ENCODE measurements around the gene PTPN7.

PTPN7 gene

GRCh38 chr1:202160377-202160940 is at the start of gene PTPN7:
PTPN7 (minus strand) TSS chr1:202160602; CDS start chr1:202159402, 1,200 bp downstream.
- no peak within 1 kb of the TSS for H3K27ac ChIP-seq (ENCODE audit: low read length)
- no CpG with 5 or more reads among the region's 17 CpGs for WGBS (ENCODE audit: insufficient coverage, insufficient read length)

GRCh38 chr1:202208351-202208857 is 48.0 kb upstream of the PTPN7 start:
- Histone ChIP-seq H3K27me3 (ENCODE audit: control insufficient read depth, insufficient read depth, low read length) (no peaks in the 10 kb centered on the region), H3K4me3 (ENCODE audit: low read length) (no peak overlapping the region), H3K4me1 (ENCODE audit: control insufficient read depth, insufficient read depth, low read length) (no peaks in the 10 kb centered on the region), H3K9me3 (ENCODE audit: control insufficient read depth, insufficient read depth, low read length) (no peaks in the 10 kb centered on the region), H3K27ac (ENCODE audit: low read length) (no peak overlapping the region), H3K36me3 (ENCODE audit: control insufficient read depth, insufficient read depth, low read length) (no peaks in the 10 kb centered on the region)
- DNase-seq (ENCODE audit: low read depth, low spot score) = no peak
- no CpG with 5 or more reads among the region's 11 CpGs for WGBS (ENCODE audit: insufficient coverage, insufficient read length)

More at GRCh38 chr1:202160377-202160940, at the start of gene PTPN7:
- Histone ChIP-seq H3K27me3 (ENCODE audit: control insufficient read depth, insufficient read depth, low read length) (no peaks in the 10 kb centered on the region), H3K4me3 (ENCODE audit: low read length) (no peak within 1 kb of the TSS), H3K36me3 (ENCODE audit: control insufficient read depth, insufficient read depth, low read length) (no peaks in the 10 kb centered on the region; the same call in 1 of the 2 replicates), H3K4me1 (ENCODE audit: control insufficient read depth, insufficient read depth, low read length) (peaks cover 6% of the 10 kb centered on the region), H3K9me3 (ENCODE audit: control insufficient read depth, insufficient read depth, low read length) (no peaks in the 10 kb centered on the region)
- no peak for DNase-seq (ENCODE audit: low read depth, low spot score)

GRCh38 chr1:202207292-202207691 is 46.9 kb upstream of the PTPN7 start:
- Histone ChIP-seq H3K36me3 (ENCODE audit: control insufficient read depth, insufficient read depth, low read length) (no peaks in the 10 kb centered on the region), H3K4me1 (ENCODE audit: control insufficient read depth, insufficient read depth, low read length) (no peaks in the 10 kb centered on the region), H3K27me3 (ENCODE audit: control insufficient read depth, insufficient read depth, low read length) (no peaks in the 10 kb centered on the region), H3K9me3 (ENCODE audit: control insufficient read depth, insufficient read depth, low read length) (no peaks in the 10 kb centered on the region), H3K27ac (ENCODE audit: low read length) (no peak overlapping the region), H3K4me3 (ENCODE audit: low read length) (no peak overlapping the region)
- no peak for DNase-seq (ENCODE audit: low read depth, low spot score)
- no CpG with 5 or more reads among the region's 1 CpG for WGBS (ENCODE audit: insufficient coverage, insufficient read length)

- Histone ChIP-seq H3K27me3 (ENCODE audit: control insufficient read depth, insufficient read depth, low read length) (no peaks in the 10 kb centered on the region), H3K36me3 (ENCODE audit: control insufficient read depth, insufficient read depth, low read length) (no peaks in the 10 kb centered on the region), H3K27ac (ENCODE audit: low read length) (no peak overlapping the region), H3K4me1 (ENCODE audit: control insufficient read depth, insufficient read depth, low read length) (no peaks in the 10 kb centered on the region; the same call in 1 of the 2 replicates), H3K4me3 (ENCODE audit: low read length) (no peak overlapping the region), H3K9me3 (ENCODE audit: control insufficient read depth, insufficient read depth, low read length) (no peaks in the 10 kb centered on the region)
- DNase-seq (ENCODE audit: low read depth, low spot score) = no peak
- 83% methylated on average over 3 of the region's 5 CpGs for WGBS (ENCODE audit: insufficient coverage, insufficient read length)
These were observed 45.3 kb upstream of the PTPN7 start for GRCh38 chr1:202205523-202206190.

- Histone ChIP-seq H3K27ac (ENCODE audit: low read length) (no peak overlapping the region), H3K9me3 (ENCODE audit: control insufficient read depth, insufficient read depth, low read length) (no peaks in the 10 kb centered on the region), H3K36me3 (ENCODE audit: control insufficient read depth, insufficient read depth, low read length) (no peaks in the 10 kb centered on the region), H3K27me3 (ENCODE audit: control insufficient read depth, insufficient read depth, low read length) (no peaks in the 10 kb centered on the region), H3K4me3 (ENCODE audit: low read length) (no peak overlapping the region), H3K4me1 (ENCODE audit: control insufficient read depth, insufficient read depth, low read length) (no peaks in the 10 kb centered on the region; the same call in 1 of the 2 replicates)
- no CpG with 5 or more reads among the region's 1 CpG for WGBS (ENCODE audit: insufficient coverage, insufficient read length)
- DNase-seq (ENCODE audit: low read depth, low spot score) = no peak
These were observed 43.7 kb upstream of the PTPN7 start for GRCh38 chr1:202204065-202204464.

GRCh38 chr1:202203238-202204039 is 43.0 kb upstream of the PTPN7 start:
- no peak overlapping the region for H3K27ac ChIP-seq (ENCODE audit: low read length)
- WGBS (ENCODE audit: insufficient coverage, insufficient read length) = no CpG with 5 or more reads among the region's 13 CpGs
- H3K36me3 ChIP-seq (ENCODE audit: control insufficient read depth, insufficient read depth, low read length) = no peaks in the 10 kb centered on the region
- H3K27me3 ChIP-seq (ENCODE audit: control insufficient read depth, insufficient read depth, low read length) = no peaks in the 10 kb centered on the region
- DNase-seq (ENCODE audit: low read depth, low spot score) = no peak
- no peaks in the 10 kb centered on the region; the same call in 1 of the 2 replicates for H3K4me1 ChIP-seq (ENCODE audit: control insufficient read depth, insufficient read depth, low read length)
- no peak overlapping the region for H3K4me3 ChIP-seq (ENCODE audit: low read length)
- no peaks in the 10 kb centered on the region for H3K9me3 ChIP-seq (ENCODE audit: control insufficient read depth, insufficient read depth, low read length)

GRCh38 chr1:202202500-202203168 is 42.2 kb upstream of the PTPN7 start:
- H3K4me3 ChIP-seq (ENCODE audit: low read length) = no peak overlapping the region
- no peak overlapping the region for H3K27ac ChIP-seq (ENCODE audit: low read length)
- no peaks in the 10 kb centered on the region for H3K36me3 ChIP-seq (ENCODE audit: control insufficient read depth, insufficient read depth, low read length)
- no peaks in the 10 kb centered on the region for H3K27me3 ChIP-seq (ENCODE audit: control insufficient read depth, insufficient read depth, low read length)
- no peaks in the 10 kb centered on the region; the same call in 1 of the 2 replicates for H3K4me1 ChIP-seq (ENCODE audit: control insufficient read depth, insufficient read depth, low read length)
- no peak for DNase-seq (ENCODE audit: low read depth, low spot score)
- H3K9me3 ChIP-seq (ENCODE audit: control insufficient read depth, insufficient read depth, low read length) = no peaks in the 10 kb centered on the region
- WGBS (ENCODE audit: insufficient coverage, insufficient read length) = no CpG with 5 or more reads among the region's 7 CpGs

- Histone ChIP-seq H3K27me3 (ENCODE audit: control insufficient read depth, insufficient read depth, low read length) (no peaks in the 10 kb centered on the region), H3K9me3 (ENCODE audit: control insufficient read depth, insufficient read depth, low read length) (no peaks in the 10 kb centered on the region), H3K4me3 (ENCODE audit: low read length) (no peak overlapping the region), H3K36me3 (ENCODE audit: control insufficient read depth, insufficient read depth, low read length) (no peaks in the 10 kb centered on the region), H3K4me1 (ENCODE audit: control insufficient read depth, insufficient read depth, low read length) (no peaks in the 10 kb centered on the region; the same call in 1 of the 2 replicates), H3K27ac (ENCODE audit: low read length) (no peak overlapping the region)
- WGBS (ENCODE audit: insufficient coverage, insufficient read length) = no CpG with 5 or more reads among the region's 4 CpGs
- DNase-seq (ENCODE audit: low read depth, low spot score) = no peak
These were observed 41.6 kb upstream of the PTPN7 start for GRCh38 chr1:202201971-202202370.

- no peak overlapping the region for H3K27ac ChIP-seq (ENCODE audit: low read length)
- WGBS (ENCODE audit: insufficient coverage, insufficient read length) = no CpG with 5 or more reads among the region's 3 CpGs
- DNase-seq (ENCODE audit: low read depth, low spot score) = no peak
- no peak overlapping the region for H3K4me3 ChIP-seq (ENCODE audit: low read length)
- no peaks in the 10 kb centered on the region; the same call in 1 of the 2 replicates for H3K4me1 ChIP-seq (ENCODE audit: control insufficient read depth, insufficient read depth, low read length)
- H3K36me3 ChIP-seq (ENCODE audit: control insufficient read depth, insufficient read depth, low read length) = no peaks in the 10 kb centered on the region
- no peaks in the 10 kb centered on the region for H3K9me3 ChIP-seq (ENCODE audit: control insufficient read depth, insufficient read depth, low read length)
- H3K27me3 ChIP-seq (ENCODE audit: control insufficient read depth, insufficient read depth, low read length) = no peaks in the 10 kb centered on the region
These were observed 40.9 kb upstream of the PTPN7 start for GRCh38 chr1:202201266-202201665.

GRCh38 chr1:202200669-202201068 is 40.3 kb upstream of the PTPN7 start:
- no peak for DNase-seq (ENCODE audit: low read depth, low spot score)
- no CpG with 5 or more reads among the region's 8 CpGs for WGBS (ENCODE audit: insufficient coverage, insufficient read length)
- Histone ChIP-seq H3K27me3 (ENCODE audit: control insufficient read depth, insufficient read depth, low read length) (no peaks in the 10 kb centered on the region), H3K36me3 (ENCODE audit: control insufficient read depth, insufficient read depth, low read length) (no peaks in the 10 kb centered on the region), H3K9me3 (ENCODE audit: control insufficient read depth, insufficient read depth, low read length) (no peaks in the 10 kb centered on the region), H3K4me3 (ENCODE audit: low read length) (no peak overlapping the region), H3K27ac (ENCODE audit: low read length) (no peak overlapping the region), H3K4me1 (ENCODE audit: control insufficient read depth, insufficient read depth, low read length) (no peaks in the 10 kb centered on the region; the same call in 1 of the 2 replicates)
